ENCODE results near the gene CCDC178.
"Not testable (repeated sequence)": the region's sequence is repeated elsewhere in the genome, so short reads cannot be mapped to it uniquely, and the experiment has no call there.

CCDC178 gene

GRCh38 chr18:33369711-33370449 is 70.6 kb downstream of the CCDC178 start:
- H3K27ac ChIP-seq, result no peak overlapping the region
- TF ChIP-seq CTCF (IDR thresholded peaks at IDR 0.05), result no peak
- DNase-seq (ENCODE audit: low spot score), result no peak
- no peak overlapping the region for H3K4me3 ChIP-seq

- Histone ChIP-seq H3K27ac (no peak overlapping the region), H3K4me3 (no peak overlapping the region)
- no peak for TF ChIP-seq CTCF (IDR thresholded peaks at IDR 0.05)
- DNase-seq (ENCODE audit: low spot score), result no peak
Measured at GRCh38 chr18:33356735-33357134, 83.8 kb downstream of the CCDC178 start.

GRCh38 chr18:33355756-33356155 is 84.8 kb downstream of the CCDC178 start:
- DNase-seq (ENCODE audit: low spot score), result no peak
- no peak for TF ChIP-seq CTCF (IDR thresholded peaks at IDR 0.05)
- Histone ChIP-seq H3K4me3 (no peak overlapping the region), H3K27ac (no peak overlapping the region)

- no peak for TF ChIP-seq CTCF (IDR thresholded peaks at IDR 0.05)
- no peak overlapping the region for H3K27ac ChIP-seq
- no peak for DNase-seq (ENCODE audit: low spot score)
- H3K4me3 ChIP-seq, result no peak overlapping the region
Measured at GRCh38 chr18:33355263-33355662, 85.3 kb downstream of the CCDC178 start.

GRCh38 chr18:33350256-33350655 is 90.3 kb downstream of the CCDC178 start:
- no peak for DNase-seq (ENCODE audit: low spot score)
- TF ChIP-seq CTCF (IDR thresholded peaks at IDR 0.05), result no peak
- H3K27ac ChIP-seq, result no peak overlapping the region
- H3K4me3 ChIP-seq, result no peak overlapping the region

GRCh38 chr18:33339733-33340132 is 100.8 kb downstream of the CCDC178 start:
- not testable (repeated sequence) for DNase-seq (ENCODE audit: low spot score); H3K27ac ChIP-seq; H3K4me3 ChIP-seq

- no peak for TF ChIP-seq CTCF (IDR thresholded peaks at IDR 0.05)
- Histone ChIP-seq H3K4me3 (no peak overlapping the region), H3K27ac (no peak overlapping the region)
- DNase-seq (ENCODE audit: low spot score), result no peak
Measured at GRCh38 chr18:33334781-33335180, 105.7 kb downstream of the CCDC178 start.
